Endothelial cell of umbilical vein (primary cell): ENCODE results near the gene C17orf113. TPM values are rescaled to one million over a fixed set of nuclear protein-coding genes. Genes with fewer than 3 reads are reported as not detected.
A peak's percentile ranks its signal among the peaks of the same experiment; 100 is the strongest.

ENCODE experiments used
- BruUV-seq: library from RNA; stranded (reverse); fragments of 400-500 nt; replicated peaks from 2 replicates; lab custom pipeline; 2021; lab: Mats Ljungman, UMichigan
- CTCF ChIA-PET: fragments of 300-600, 350-600 bp; sonication (Branson Sonifier 250); formaldehyde crosslinking; loops from one replicate; lab custom pipeline; 2021; ENCODE audit warnings: antibody characterized with exemption, inconsistent platforms; lab: Charles Lee
- POLR2A ChIA-PET: fragments of 300-600, 350-600 bp; sonication (Branson Sonifier 250); formaldehyde crosslinking; loops from one replicate; lab custom pipeline; 2021; ENCODE audit warnings: antibody characterized with exemption, inconsistent platforms; lab: Charles Lee
- DNase-seq: peaks from one replicate; pipeline ENCODE4 v3.0.0-alpha.2; 2011; ENCODE audit warnings: low read depth, low spot score
- FAIRE-seq: peaks from 2 replicates; lab custom pipeline; 2011; peaks lifted over from hg19 to GRCh38; lab: Jason Lieb, UNC
- H2AFZ ChIP-seq: 2 replicates; pipeline ENCODE4 v1.6.0; 2012; ENCODE audit warnings: low read depth, low read length, control low read depth, inconsistent platforms
- H3K27ac ChIP-seq: 2 replicates; pipeline ENCODE4 v1.5.1; 2011; ENCODE audit warnings: low read depth, mild to moderate bottlenecking, control low read depth, low read length, moderate library complexity; ENCODE audit not compliant: insufficient read depth
- H3K27me3 ChIP-seq, 2 experiments: 2 replicates each; pipeline versions ENCODE4 v1.6.0 to v1.6.1; 2011; ENCODE audit warnings: low read length in 2 of 2, mixed read lengths in 1 of 2; ENCODE audit not compliant: control insufficient read depth in 2 of 2, insufficient read depth in 2 of 2
- H3K36me3 ChIP-seq, 2 experiments: 2 replicates in 1 of 2; 3 replicates in 1 of 2; pipeline ENCODE4 v1.5.1; 2011; ENCODE audit warnings: low read length in 2 of 2, mild to moderate bottlenecking in 1 of 2, moderate library complexity in 1 of 2; ENCODE audit not compliant: control insufficient read depth in 2 of 2, insufficient read depth in 2 of 2; ENCODE audit errors: extremely low read depth in 1 of 2
- H3K4me1 ChIP-seq: 3 replicates; pipeline ENCODE4 v1.5.1; 2011; ENCODE audit warnings: mild to moderate bottlenecking, low read length; ENCODE audit not compliant: control insufficient read depth, insufficient read depth; ENCODE audit errors: extremely low read depth
- H3K4me2 ChIP-seq: 2 replicates; pipeline ENCODE4 v1.6.1; 2011; ENCODE audit warnings: low read length, control low read depth, mixed read lengths; ENCODE audit not compliant: insufficient read depth
- H3K4me3 ChIP-seq, 3 experiments: fragments of 200-600 bp in 1 of 3; sonication (generic), shearing (Covaris generic) in 1 of 3; replicated peaks in 1 of 3; 2 replicates each; pipeline ENCODE4 v1.5.1; 2011 to 2016; ENCODE audit warnings: control low read depth in 3 of 3, low read length in 3 of 3, mild to moderate bottlenecking in 2 of 3, inconsistent platforms in 1 of 3, low read depth in 1 of 3, moderate library complexity in 1 of 3; ENCODE audit not compliant: insufficient read depth in 1 of 3
- H3K79me2 ChIP-seq: 2 replicates; pipeline ENCODE4 v1.6.0; 2012; ENCODE audit warnings: low read length, inconsistent platforms; ENCODE audit not compliant: control insufficient read depth, insufficient read depth
- H3K9ac ChIP-seq: replicated peaks from 2 replicates; pipeline ENCODE3; 2011; ENCODE audit warnings: low read length, control low read depth; ENCODE audit not compliant: insufficient read depth; ENCODE audit errors: extremely low read depth
- H3K9me1 ChIP-seq: replicated peaks from 3 replicates; pipeline ENCODE4 v1.6.0; 2011; ENCODE audit warnings: mild to moderate bottlenecking, low read length; ENCODE audit not compliant: control insufficient read depth, insufficient read depth; ENCODE audit errors: extremely low read depth
- H3K9me3 ChIP-seq: replicated peaks from 2 replicates; pipeline ENCODE4 v1.5.1; 2012; ENCODE audit warnings: low read length, inconsistent platforms; ENCODE audit not compliant: control insufficient read depth, insufficient read depth
- H4K20me1 ChIP-seq: replicated peaks from 2 replicates; pipeline ENCODE3; 2011; ENCODE audit warnings: mild to moderate bottlenecking, low read length; ENCODE audit not compliant: control insufficient read depth, insufficient read depth; ENCODE audit errors: extremely low read depth
- CTCF ChIP-seq, 2 donors: IDR thresholded peaks; 1 replicate in 1 of 2; 2 replicates in 1 of 2; pipeline ENCODE4 v1.5.1; 2011; ENCODE audit warnings: low read length in 2 of 2, mild to moderate bottlenecking in 2 of 2, moderate library complexity in 2 of 2, control low read depth in 1 of 2, inconsistent platforms in 1 of 2, low read depth in 1 of 2; ENCODE audit not compliant: insufficient read depth in 1 of 2; ENCODE audit errors: extremely low read depth in 1 of 2
- EZH2 ChIP-seq: IDR thresholded peaks from 2 replicates; pipeline ENCODE4 v1.6.1; 2012; ENCODE audit warnings: borderline replicate concordance, low read depth, mild to moderate bottlenecking, moderate library complexity, low read length, inconsistent platforms; ENCODE audit not compliant: severe bottlenecking
- FOS ChIP-seq: IDR thresholded peaks from 2 replicates; pipeline ENCODE4 v1.6.1; 2011; ENCODE audit warnings: mild to moderate bottlenecking, low read length, moderate library complexity, borderline replicate concordance; ENCODE audit not compliant: insufficient read depth
- GATA2 ChIP-seq: IDR thresholded peaks from 2 replicates; pipeline ENCODE4 v1.7.0; 2011; ENCODE audit warnings: low read depth, mild to moderate bottlenecking, moderate library complexity, mixed read lengths, low read length; ENCODE audit not compliant: insufficient read length, insufficient read depth
- JUN ChIP-seq: IDR thresholded peaks from 2 replicates; pipeline ENCODE4 v1.6.1; 2011; ENCODE audit warnings: borderline replicate concordance, low read depth; ENCODE audit not compliant: insufficient read length, insufficient read depth
- MAX ChIP-seq: IDR thresholded peaks from 2 replicates; pipeline ENCODE4 v1.6.1; 2011; ENCODE audit not compliant: insufficient read depth, insufficient read length
- MYC ChIP-seq: IDR thresholded peaks from one replicate; pipeline ENCODE4 v1.6.1; 2011; ENCODE audit warnings: mild to moderate bottlenecking, low read depth, low read length
- POLR2A ChIP-seq: IDR thresholded peaks from 2 replicates; pipeline ENCODE4 v1.6.1; 2012; ENCODE audit warnings: low read depth, mild to moderate bottlenecking, control low read depth, low read length
- POLR2AphosphoS5 ChIP-seq: IDR thresholded peaks from 2 replicates; pipeline ENCODE4 v1.6.1; 2012; ENCODE audit warnings: low read depth, mild to moderate bottlenecking, control low read depth, low read length, moderate library complexity; ENCODE audit not compliant: insufficient read depth
- dilution Hi-C: fragments of 300-500 bp; cut with MboI; formaldehyde crosslinking; loops from one replicate; pipeline ENCODE4 v1.15.0; 2019; ENCODE audit warnings: low sequenced_read_pairs; ENCODE audit not compliant: extremely low pct_ligation_motif_present
- intact Hi-C: fragments of 100-400 bp; cut with micrococcal nuclease; formaldehyde crosslinking; loops from one replicate; pipeline ENCODE4 v1.10.0; 2022
- polyA plus RNA-seq, 4 experiments: library from polyadenylated mRNA; depleted of rRNA in 3 of 4; stranded (reverse) in 3 of 4; unstranded in 1 of 4; fragments of >200 nt; gene quantifications; 2 replicates each; pipeline versions ENCODE4 v1.2.1 to v1.2.3, GENCODE V29; 2011 to 2012; ENCODE audit warnings: missing spikeins in 1 of 4
- total RNA-seq: library from RNA; stranded (reverse); gene quantifications from 2 replicates; pipeline ENCODE4 v1.2.3, GENCODE V29; 2021

C17orf113 gene
- total and polyA plus RNA-seq, 2 donors (not counting 3 experiments of a cell fraction or from before 2014, with no cell fraction given), result 0.20 to 0.30 TPM

- Histone ChIP-seq H3K4me2 (no peak overlapping the region), H2AFZ (no peak overlapping the region), H3K4me3 (no peak overlapping the region), H3K9ac (no peak overlapping the region), H3K27ac (no peak overlapping the region), H3K9me3 (no peaks in the 10 kb centered on the region), H3K9me1 (no peaks in the 10 kb centered on the region), H3K79me2 (no peaks in the 10 kb centered on the region), H3K4me1 (peaks cover 3% of the 10 kb centered on the region), H3K36me3 (no peaks in the 10 kb centered on the region), H4K20me1 (no peaks in the 10 kb centered on the region), H3K27me3 (peaks cover 0 to 9% of the 10 kb centered on the region in 2 experiments)
- no peak for TF ChIP-seq MYC
- TF ChIP-seq CTCF (IDR thresholded peaks at IDR 0.05; ENCODE audit: extremely low read depth in 1 of 2, insufficient read depth in 1 of 2, low read depth in 1 of 2, low read length in 2 of 2), result peak; percentile 76 to 89
- intact Hi-C loops (loop anchor here (1.0 to 5.0 kb wide), 5 partner anchors 34 to 460 kb away; partner anchors contain the start of gene KCNH4), dilution Hi-C loops (no loop called here)
- no TSS peak for BruUV-seq
- CTCF ChIA-PET, result interaction anchor here (0.6 to 3.3 kb wide), 29 partner anchors 8 to 114 kb away, joined by 3 to 41 read pairs (median 5); partner anchors contain the start of genes DNAJC7, KAT2A, KCNH4 and ZNF385C
- POLR2A ChIA-PET, result no interaction called here
- peak; percentile 83 for FAIRE-seq
- peak; percentile 57 for DNase-seq
Observed at GRCh38 chr17:42067371-42068091, 17.1 kb upstream of the C17orf113 start.

- intact Hi-C loops, result loop anchor here (5.0 kb wide), 1 partner anchor 117 kb away; the partner anchor contains the start of gene KCNH4
- Histone ChIP-seq H4K20me1 (no peaks in the 10 kb centered on the region), H2AFZ (no peak overlapping the region), H3K9ac (no peak overlapping the region), H3K79me2 (no peaks in the 10 kb centered on the region), H3K36me3 (no peaks in the 10 kb centered on the region), H3K9me1 (no peaks in the 10 kb centered on the region), H3K4me3 (no peak overlapping the region), H3K9me3 (no peaks in the 10 kb centered on the region), H3K4me2 (no peak overlapping the region), H3K4me1 (no peaks in the 10 kb centered on the region), H3K27ac (no peak overlapping the region), H3K27me3 (peaks cover 0 to 2% of the 10 kb centered on the region in 2 experiments)
- TF ChIP-seq EZH2, result no peak
- no peak for TF ChIP-seq POLR2A
- no peak for TF ChIP-seq MYC
- no peak for TF ChIP-seq MAX
- TF ChIP-seq CTCF (IDR thresholded peaks at IDR 0.05; ENCODE audit: extremely low read depth in 1 of 2, insufficient read depth in 1 of 2, low read depth in 1 of 2, low read length in 2 of 2), result no peak
- TF ChIP-seq POLR2AphosphoS5, result no peak
- no peak for TF ChIP-seq JUN
- TF ChIP-seq GATA2, result no peak
- no peak for TF ChIP-seq FOS
- DNase-seq (no peak), FAIRE-seq (no peak)
- ChIA-PET POLR2A (no interaction called here), CTCF (interaction anchor here (0.7 to 3.3 kb wide), 17 partner anchors 9 to 122 kb away, joined by 3 to 24 read pairs (median 4); partner anchors contain the start of genes KAT2A and KCNH4)
- BruUV-seq, result no TSS peak
- dilution Hi-C loops, result no loop called here
Observed at GRCh38 chr17:42065201-42065600, 14.8 kb upstream of the C17orf113 start.
